K562 (cell line): ENCODE data around the gene HIVEP3. TPM values are rescaled to one million over a fixed set of nuclear protein-coding genes. Genes with fewer than 3 reads are reported as not detected.

Experiments
- ATAC-seq: fragments of 200-7000 bp; cut with Tn5 transposase; 3 replicates; pipeline ENCODE4 v1.9.1; 2020; ENCODE audit warnings: moderate library complexity
- BruUV-seq: library from RNA; stranded (reverse); fragments of 400-500 nt; replicated peaks from 2 replicates; lab custom pipeline; 2021; lab: Mats Ljungman, UMichigan
- CTCF ChIA-PET: fragments of 300-600 bp; formaldehyde crosslinking; extraction: SDS; loops from one replicate; lab custom pipeline; 2021; ENCODE audit warnings: low intra/inter-chr PET ratio; lab: Yijun Ruan, JAX
- POLR2A ChIA-PET: fragments of 300-600, 350-650 bp; sonication (Branson Sonifier 250); formaldehyde crosslinking; extraction: SDS; loops from one replicate; lab custom pipeline; 2021; ENCODE audit warnings: antibody characterized with exemption, inconsistent platforms; lab: Yijun Ruan, JAX
- DNase-seq, 4 experiments: peaks; one replicate each; pipeline versions ENCODE4 v3.0.0 to v3.0.0-alpha.2; 2011 to 2018; ENCODE audit warnings: low spot score in 3 of 4, mixed read lengths in 3 of 4; ENCODE audit errors: extremely low read depth in 1 of 4
- FAIRE-seq: peaks from 2 replicates; lab custom pipeline; 2011; peaks lifted over from hg19 to GRCh38; lab: Jason Lieb, UNC
- H2AFZ ChIP-seq: 2 replicates; pipeline ENCODE4 v1.6.0; 2011; ENCODE audit warnings: low read depth, low read length, control low read depth, inconsistent platforms
- H3K27ac ChIP-seq: fragments of 200-600 bp; 3 replicates; pipeline ENCODE4 v1.8.0; 2011; ENCODE audit warnings: low read depth, mild to moderate bottlenecking, control low read depth, inconsistent platforms, low read length, moderate library complexity, mixed read lengths; ENCODE audit errors: extremely low read depth
- H3K27me3 ChIP-seq, 2 experiments: fragments of 300-600 bp in 1 of 2; 2 replicates in 1 of 2; 3 replicates in 1 of 2; pipeline versions ENCODE4 v1.6.0 to v1.8.0; 2011; ENCODE audit warnings: inconsistent platforms in 2 of 2, low read length in 2 of 2, mild to moderate bottlenecking in 1 of 2, mixed read lengths in 1 of 2, moderate library complexity in 1 of 2; ENCODE audit not compliant: control insufficient read depth in 2 of 2, insufficient read depth in 2 of 2
- H3K36me3 ChIP-seq: fragments of 300-600 bp; 3 replicates; pipeline ENCODE4 v1.8.0; 2011; ENCODE audit warnings: mild to moderate bottlenecking, low read length, inconsistent platforms; ENCODE audit not compliant: control insufficient read depth, insufficient read depth
- H3K4me1 ChIP-seq, 2 experiments: fragments of 200-600 bp in 1 of 2; replicated peaks in 1 of 2; 2 replicates in 1 of 2; 3 replicates in 1 of 2; pipeline versions ENCODE4 v1.5.1 to v1.8.0; 2011; ENCODE audit warnings: inconsistent platforms in 2 of 2, low read length in 2 of 2, mild to moderate bottlenecking in 1 of 2, mixed read lengths in 1 of 2, moderate library complexity in 1 of 2; ENCODE audit not compliant: control insufficient read depth in 2 of 2, insufficient read depth in 2 of 2
- H3K4me2 ChIP-seq: 2 replicates; pipeline ENCODE4 v1.6.1; 2011; ENCODE audit warnings: low read length, control low read depth, inconsistent platforms, mixed read lengths; ENCODE audit not compliant: insufficient read depth
- H3K4me3 ChIP-seq: fragments of 200-600 bp; sonication (generic), shearing (Covaris generic); 2 replicates; pipeline ENCODE4 v1.5.1; 2016; ENCODE audit warnings: control low read depth, inconsistent platforms
- H3K79me2 ChIP-seq: fragments of 200-600 bp; 3 replicates; pipeline ENCODE4 v1.8.0; 2011; ENCODE audit warnings: low read length, inconsistent platforms; ENCODE audit not compliant: control insufficient read depth, insufficient read depth
- H3K9ac ChIP-seq, 2 experiments: 2 replicates each; pipeline versions ENCODE4 v1.6.0 to v1.6.1; 2011; ENCODE audit warnings: low read depth in 2 of 2, low read length in 2 of 2, control low read depth in 1 of 2, inconsistent platforms in 1 of 2, mild to moderate bottlenecking in 1 of 2, mixed read lengths in 1 of 2; ENCODE audit not compliant: insufficient read depth in 1 of 2
- H3K9me1 ChIP-seq: one replicate; pipeline ENCODE4 v1.6.0; 2011; ENCODE audit warnings: inconsistent platforms, mild to moderate bottlenecking, low read length, moderate library complexity; ENCODE audit not compliant: control insufficient read depth, insufficient read depth
- H3K9me3 ChIP-seq: replicated peaks from 2 replicates; pipeline ENCODE4 v1.5.1; 2011; ENCODE audit warnings: low read depth, low read length, inconsistent platforms; ENCODE audit not compliant: control insufficient read depth, insufficient read depth
- H4K20me1 ChIP-seq: replicated peaks from 2 replicates; pipeline ENCODE4 v1.6.1; 2011; ENCODE audit warnings: low read length, inconsistent platforms, mixed read lengths; ENCODE audit not compliant: control insufficient read depth, insufficient read depth
- BRCA1 ChIP-seq, 2 experiments: fragments of 450-650 bp in 1 of 2; sonication (generic) in 1 of 2; formaldehyde crosslinking in 1 of 2; IDR thresholded peaks; 2 replicates each; pipeline versions ENCODE4 v1.5.0 to v1.6.1; 2017 to 2020; ENCODE audit warnings: mild to moderate bottlenecking in 1 of 2, missing genetic modification reagents in 1 of 2
- ELK1 ChIP-seq: sonication (generic); formaldehyde crosslinking; IDR thresholded peaks from 2 replicates; pipeline ENCODE4 v1.8.1; 2022; ENCODE audit warnings: missing genetic modification reagents
- GTF2F1 ChIP-seq: IDR thresholded peaks from 2 replicates; pipeline ENCODE4 v1.6.1; 2011; ENCODE audit warnings: low read depth, low read length, improper control_type of control experiment
- HIVEP1 ChIP-seq: fragments of 250-450 bp; sonication (Bioruptor Pico); IDR thresholded peaks from 2 replicates; pipeline ENCODE4 v1.4.0; 2020; ENCODE audit warnings: mild to moderate bottlenecking
- HMGN3 ChIP-seq: IDR thresholded peaks from 2 replicates; pipeline ENCODE4 v1.6.1; 2011; ENCODE audit warnings: borderline replicate concordance, low read depth, mild to moderate bottlenecking, mixed read lengths, low read length; ENCODE audit not compliant: insufficient read length; ENCODE audit errors: extremely low read depth
- IFI16 ChIP-seq: fragments of 250-450 bp; sonication (Bioruptor Pico); IDR thresholded peaks from 2 replicates; pipeline ENCODE4 v2.1.2; 2022; ENCODE audit warnings: mild to moderate bottlenecking, inconsistent platforms
- NFIC ChIP-seq: fragments of 450-650 bp; IDR thresholded peaks from 2 replicates; pipeline ENCODE4 v1.6.1; 2017; ENCODE audit warnings: mild to moderate bottlenecking, inconsistent platforms
- PTTG1 ChIP-seq: fragments of 450-650 bp; IDR thresholded peaks from 2 replicates; pipeline ENCODE4 v1.6.1; 2016; ENCODE audit warnings: low read depth, mild to moderate bottlenecking, missing genetic modification characterization, missing compliant biosample characterization
- SREBF1 ChIP-seq: fragments of 150-350 bp; IDR thresholded peaks from 2 replicates; pipeline ENCODE4 v1.6.1; 2014; ENCODE audit warnings: antibody characterized with exemption, low read depth, low read length, borderline replicate concordance
- SREBF2 ChIP-seq: sonication (generic); formaldehyde crosslinking; IDR thresholded peaks from 2 replicates; pipeline ENCODE4 v1.4.0; 2020; ENCODE audit warnings: mild to moderate bottlenecking, missing genetic modification reagents
- STAG1 ChIP-seq: sonication (generic); formaldehyde crosslinking; IDR thresholded peaks from 2 replicates; pipeline ENCODE4 v1.5.0; 2020; ENCODE audit warnings: missing genetic modification reagents, borderline replicate concordance
- ZBTB12 ChIP-seq: fragments of 250-450 bp; sonication (Bioruptor Pico); IDR thresholded peaks from 2 replicates; pipeline ENCODE4 v1.4.0; 2020
- ZNF778 ChIP-seq: fragments of 450-650 bp; formaldehyde crosslinking; IDR thresholded peaks from 2 replicates; pipeline ENCODE4 v1.4.0; 2020; ENCODE audit warnings: mild to moderate bottlenecking, moderate library complexity
- WGBS: fragments of 100-300 bp; shearing (Covaris generic); methylation state at CpG from one replicate; pipeline ENCODE4 v1.1.6; 2016; ENCODE audit warnings: low coverage, mixed read lengths; ENCODE audit not compliant: insufficient coverage; ENCODE audit errors: missing lambda C conversion rate; 5-methylcytosine and 5-hydroxymethylcytosine counted together
- in situ Hi-C: fragments of 300-500 bp; cut with MboI; formaldehyde crosslinking; loops from 4 replicates; pipeline ENCODE4 v1.15.0; 2018; ENCODE audit warnings: inconsistent platforms, mixed read lengths
- intact Hi-C: fragments of 100-400 bp; cut with micrococcal nuclease; formaldehyde crosslinking; loops from 2 replicates; pipeline ENCODE4 v1.14.2; 2022
- polyA plus RNA-seq, 8 experiments: library from polyadenylated mRNA; depleted of rRNA in 4 of 8; stranded (reverse) in 5 of 8; unstranded in 3 of 8; fragments of >200 nt; fragmentation: Nextera tagmentation in 2 of 8; fragmentation: Illumina TruSeq in 1 of 8; extraction: Ambion mirVana in 2 of 8; extraction: Trizol in 1 of 8; gene quantifications; 2 replicates each; pipeline versions ENCODE4 v1.2.1 to v1.2.3, GENCODE V29; 2011 to 2014; ENCODE audit warnings: inconsistent platforms in 1 of 8, missing spikeins in 1 of 8
- total RNA-seq, 7 experiments: library from RNA; depleted of rRNA in 6 of 7; stranded (reverse); fragments of >200 nt in 6 of 7; fragmentation: Illumina TruSeq in 2 of 7; extraction: Trizol in 2 of 7; gene quantifications; 2 replicates each; pipeline versions ENCODE4 v1.2.1 to v1.2.3, GENCODE V29; 2011 to 2021; ENCODE audit warnings: low replicate concordance in 1 of 7
- TF ChIP-seq, protein P1 (sequence below): fragments of 250-450 bp; sonication (Bioruptor Pico); IDR thresholded peaks from 2 replicates; pipeline ENCODE4 v1.8.0; 2021; ENCODE audit warnings: borderline replicate concordance, mild to moderate bottlenecking, moderate library complexity; ENCODE audit not compliant: poor library complexity, severe bottlenecking
- TF ChIP-seq, protein P2 (sequence below): sonication (generic); formaldehyde crosslinking; IDR thresholded peaks from 2 replicates; pipeline ENCODE4 v1.8.0; 2022; ENCODE audit warnings: mild to moderate bottlenecking, missing genetic modification reagents

Gene HIVEP3
- total and polyA plus RNA-seq, 9 of the 15 experiments (the other 6 are each of a cell fraction or from before 2014, with no cell fraction given) = 0.09 to 0.58 (median 0.34) TPM; not detected in 1

DNA sequence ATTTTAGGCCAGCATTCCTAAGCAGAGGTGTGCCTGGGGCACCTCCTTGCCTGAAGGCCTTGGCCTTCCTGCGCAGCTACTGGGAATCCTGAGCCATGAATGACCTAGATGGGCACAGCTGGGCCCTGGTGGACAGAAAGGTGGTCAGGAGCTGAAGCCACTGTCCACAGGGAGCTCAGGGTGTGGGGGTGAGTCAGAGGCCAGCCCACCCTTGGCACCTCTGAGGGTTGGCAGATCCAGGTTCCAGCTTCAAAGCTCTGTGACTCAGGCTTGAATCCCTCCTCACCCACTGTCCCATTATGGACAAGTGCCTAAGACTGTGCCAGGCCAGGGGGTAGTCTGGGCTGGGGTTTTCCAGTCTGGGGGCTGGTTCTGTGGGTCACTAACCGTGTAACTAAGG, 427.8 kb downstream of the HIVEP3 start:
- 0 out of 4 replicates have a peak overlapping the region, but pooled peaks of 1 of the 2 experiments have one; percentile 47 for H3K9ac ChIP-seq
- peaks cover 21 to 36% of the 10 kb centered on the region in 2 experiments; a peak in 4 of 5 replicates for H3K4me1 ChIP-seq
- no peak overlapping the region for H2AFZ ChIP-seq
- DNase-seq = no peak
- BruUV-seq = no TSS peak
- ATAC-seq = no peak
- no peak overlapping the region for H3K4me2 ChIP-seq
- H3K79me2 ChIP-seq = no peaks in the 10 kb centered on the region
- ChIA-PET POLR2A (interaction anchor here (0.7 kb wide), 1 partner anchor 58 kb away, joined by 3 read pairs; no protein-coding TSS in a partner anchor), CTCF (no interaction called here)
- no peak overlapping the region for H3K4me3 ChIP-seq
- no peaks in the 10 kb centered on the region for H3K36me3 ChIP-seq
- intact Hi-C loops = no loop called here
- H4K20me1 ChIP-seq = peaks cover 4% of the 10 kb centered on the region; the same call in 1 of the 2 replicates
- H3K27ac ChIP-seq = no peak overlapping the region
- 4% methylated on average over 2 of the region's 2 CpGs for WGBS
- no peaks in the 10 kb centered on the region for H3K9me3 ChIP-seq
- in situ Hi-C loops = no loop called here
- no peak for FAIRE-seq
- H3K27me3 ChIP-seq = peaks cover 6 to 29% of the 10 kb centered on the region in 2 experiments; a peak in 3 of 5 replicates
- peaks cover 6% of the 10 kb centered on the region for H3K9me1 ChIP-seq
- TF ChIP-seq ZNF778 (CRISPR knock-in tag) (no peak), PTTG1 (tag) (no peak), SREBF1 (no peak), SREBF2 (CRISPR knock-in tag) (no peak), GTF2F1 (no peak), NFIC (no peak), IFI16 (CRISPR knock-in tag) (no peak), HMGN3 (no peak), STAG1 (no peak), ELK1 (no peak), BRCA1 (IDR thresholded peaks at IDR 0.05) (no peak), BRCA1 (CRISPR knock-in tag; IDR thresholded peaks at IDR 0.05) (no peak), ZBTB12 (CRISPR knock-in tag) (no peak), HIVEP1 (no peak)
- TF ChIP-seq, protein P1, sequence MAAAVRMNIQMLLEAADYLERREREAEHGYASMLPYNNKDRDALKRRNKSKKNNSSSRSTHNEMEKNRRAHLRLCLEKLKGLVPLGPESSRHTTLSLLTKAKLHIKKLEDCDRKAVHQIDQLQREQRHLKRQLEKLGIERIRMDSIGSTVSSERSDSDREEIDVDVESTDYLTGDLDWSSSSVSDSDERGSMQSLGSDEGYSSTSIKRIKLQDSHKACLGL (CRISPR knock-in tag) = no peak
- TF ChIP-seq, protein P2, sequence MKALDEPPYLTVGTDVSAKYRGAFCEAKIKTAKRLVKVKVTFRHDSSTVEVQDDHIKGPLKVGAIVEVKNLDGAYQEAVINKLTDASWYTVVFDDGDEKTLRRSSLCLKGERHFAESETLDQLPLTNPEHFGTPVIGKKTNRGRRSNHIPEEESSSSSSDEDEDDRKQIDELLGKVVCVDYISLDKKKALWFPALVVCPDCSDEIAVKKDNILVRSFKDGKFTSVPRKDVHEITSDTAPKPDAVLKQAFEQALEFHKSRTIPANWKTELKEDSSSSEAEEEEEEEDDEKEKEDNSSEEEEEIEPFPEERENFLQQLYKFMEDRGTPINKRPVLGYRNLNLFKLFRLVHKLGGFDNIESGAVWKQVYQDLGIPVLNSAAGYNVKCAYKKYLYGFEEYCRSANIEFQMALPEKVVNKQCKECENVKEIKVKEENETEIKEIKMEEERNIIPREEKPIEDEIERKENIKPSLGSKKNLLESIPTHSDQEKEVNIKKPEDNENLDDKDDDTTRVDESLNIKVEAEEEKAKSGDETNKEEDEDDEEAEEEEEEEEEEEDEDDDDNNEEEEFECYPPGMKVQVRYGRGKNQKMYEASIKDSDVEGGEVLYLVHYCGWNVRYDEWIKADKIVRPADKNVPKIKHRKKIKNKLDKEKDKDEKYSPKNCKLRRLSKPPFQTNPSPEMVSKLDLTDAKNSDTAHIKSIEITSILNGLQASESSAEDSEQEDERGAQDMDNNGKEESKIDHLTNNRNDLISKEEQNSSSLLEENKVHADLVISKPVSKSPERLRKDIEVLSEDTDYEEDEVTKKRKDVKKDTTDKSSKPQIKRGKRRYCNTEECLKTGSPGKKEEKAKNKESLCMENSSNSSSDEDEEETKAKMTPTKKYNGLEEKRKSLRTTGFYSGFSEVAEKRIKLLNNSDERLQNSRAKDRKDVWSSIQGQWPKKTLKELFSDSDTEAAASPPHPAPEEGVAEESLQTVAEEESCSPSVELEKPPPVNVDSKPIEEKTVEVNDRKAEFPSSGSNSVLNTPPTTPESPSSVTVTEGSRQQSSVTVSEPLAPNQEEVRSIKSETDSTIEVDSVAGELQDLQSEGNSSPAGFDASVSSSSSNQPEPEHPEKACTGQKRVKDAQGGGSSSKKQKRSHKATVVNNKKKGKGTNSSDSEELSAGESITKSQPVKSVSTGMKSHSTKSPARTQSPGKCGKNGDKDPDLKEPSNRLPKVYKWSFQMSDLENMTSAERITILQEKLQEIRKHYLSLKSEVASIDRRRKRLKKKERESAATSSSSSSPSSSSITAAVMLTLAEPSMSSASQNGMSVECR (CRISPR knock-in tag) = no peak
